Kidney (tissue), 14 donors: ENCODE measurements around the gene DISC1. TPM values are rescaled to one million over a fixed set of nuclear protein-coding genes. Genes with fewer than 3 reads are reported as not detected.

ENCODE experiments used
- DNase-seq, 5 donors: peaks; one replicate each; pipeline ENCODE4 v3.0.0-alpha.2; 2013 to 2020
- FAIRE-seq: peaks from 2 replicates; lab custom pipeline; 2012; peaks lifted over from hg19 to GRCh38; lab: Jason Lieb, UNC
- H3K27ac ChIP-seq, 2 donors: one replicate each; pipeline ENCODE4 v1.7.0; 2013; ENCODE audit warnings: low read depth in 2 of 2, low read length in 2 of 2, inconsistent platforms in 1 of 2
- H3K27me3 ChIP-seq: one replicate; pipeline ENCODE4 v1.7.1; 2013; ENCODE audit warnings: low read length, inconsistent platforms; ENCODE audit not compliant: control insufficient read depth, insufficient read depth
- H3K36me3 ChIP-seq, 3 donors: one replicate each; pipeline versions ENCODE4 v1.7.0 to v1.7.1; 2013; ENCODE audit warnings: low read length in 3 of 3, control low read depth in 1 of 3, inconsistent platforms in 1 of 3; ENCODE audit not compliant: insufficient read depth in 3 of 3, control insufficient read depth in 2 of 3
- H3K4me1 ChIP-seq, 3 donors: one replicate each; pipeline versions ENCODE4 v1.7.0 to v1.7.1; 2013; ENCODE audit warnings: low read length in 3 of 3, inconsistent platforms in 1 of 3, low read depth in 1 of 3; ENCODE audit not compliant: control insufficient read depth in 2 of 3, insufficient read depth in 2 of 3
- H3K4me3 ChIP-seq, 3 donors: one replicate each; pipeline versions ENCODE4 v1.7.0 to v1.8.1; 2013; ENCODE audit warnings: low read length in 3 of 3, control low read depth in 1 of 3, inconsistent platforms in 1 of 3
- H3K9ac ChIP-seq, 3 donors: one replicate each; pipeline versions ENCODE4 v1.7.0 to v1.7.1; 2013; ENCODE audit warnings: low read length in 3 of 3, control low read depth in 1 of 3, inconsistent platforms in 1 of 3
- H3K9me3 ChIP-seq, 3 donors: one replicate each; pipeline versions ENCODE4 v1.7.0 to v1.7.1; 2013; ENCODE audit warnings: low read length in 3 of 3, control low read depth in 1 of 3, inconsistent platforms in 1 of 3; ENCODE audit not compliant: control insufficient read depth in 2 of 3, insufficient read depth in 1 of 3
- CTCF ChIP-seq: IDR thresholded peaks from 3 replicates; pipeline ENCODE4 v1.5.1; 2012; ENCODE audit warnings: mild to moderate bottlenecking, moderate library complexity, borderline replicate concordance; ENCODE audit not compliant: insufficient read depth; ENCODE audit errors: extremely low read depth
- intact Hi-C: fragments of 100-400 bp; cut with DNase I; formaldehyde crosslinking; loops from one replicate; pipeline ENCODE4 v1.11.1; 2022
- polyA plus RNA-seq: library from polyadenylated mRNA; stranded (reverse); fragments of 350-450 nt; fragmentation: Illumina TruSeq; extraction: RNeasy Lipid Tissue Mini Kit (QIAGEN cat#74804); gene quantifications from one replicate; pipeline ENCODE4 v1.2.3, GENCODE V29; 2014; ENCODE audit warnings: low read depth, low replicate concordance; ENCODE audit not compliant: insufficient read depth
- total RNA-seq: library from RNA; stranded (reverse); fragmentation: NEBNext Ultra II Directional; extraction: Animal tissue kit (Norgen Biotek cat#: 25700); gene quantifications from one replicate; pipeline ENCODE4 v1.2.1, GENCODE V29; 2021
- donor health status: control.
- donor health status: control.
- donor health status: control.
- donor health status: control.
- donor health status: control.
- donor health status: DM: yes; HTN: yes; CAD: no.
- donor health status: Normal renal cell carcinoma (clear cell type).

The DISC1 gene
- total and polyA plus RNA-seq, 2 donors from 2014 or later = 0.80 to 15.9 TPM

- DNase-seq (no peak), FAIRE-seq (no peak)
- Histone ChIP-seq H3K36me3 (no peaks in the 10 kb centered on the region), H3K9me3 (peaks cover 0 to 3% (median 0%) of the 10 kb centered on the region in 3 donors), H3K27me3 (no peaks in the 10 kb centered on the region), H3K27ac (no peak overlapping the region), H3K4me1 (no peaks in the 10 kb centered on the region), H3K4me3 (no peak overlapping the region), H3K9ac (no peak overlapping the region)
- intact Hi-C loops = no loop called here
- no peak for TF ChIP-seq CTCF
Observed at GRCh38 chr1:231750296-231750695, 123.7 kb downstream of the DISC1 start.

GRCh38 chr1:231750818-231751362, 124.3 kb downstream of the DISC1 start:
- DNase-seq (no peak), FAIRE-seq (no peak)
- Histone ChIP-seq H3K27ac (no peak overlapping the region), H3K9ac (no peak overlapping the region), H3K9me3 (peaks cover 0 to 3% (median 0%) of the 10 kb centered on the region in 3 donors), H3K4me3 (no peak overlapping the region), H3K27me3 (no peaks in the 10 kb centered on the region), H3K36me3 (no peaks in the 10 kb centered on the region), H3K4me1 (no peaks in the 10 kb centered on the region)
- intact Hi-C loops = no loop called here
- no peak for TF ChIP-seq CTCF

- DNase-seq (no peak), FAIRE-seq (no peak)
- H3K27me3 ChIP-seq = no peaks in the 10 kb centered on the region
- no peak overlapping the region for H3K27ac ChIP-seq
- peaks cover 0 to 3% (median 0%) of the 10 kb centered on the region in 3 donors for H3K9me3 ChIP-seq
- TF ChIP-seq CTCF = no peak
- no peak overlapping the region for H3K4me3 ChIP-seq
- no peak overlapping the region for H3K9ac ChIP-seq
- intact Hi-C loops = no loop called here
- H3K4me1 ChIP-seq = no peaks in the 10 kb centered on the region
- no peaks in the 10 kb centered on the region for H3K36me3 ChIP-seq
Observed at GRCh38 chr1:231751415-231751814, 124.8 kb downstream of the DISC1 start.

- intact Hi-C loops = no loop called here
- H3K27me3 ChIP-seq = no peaks in the 10 kb centered on the region
- no peaks in the 10 kb centered on the region for H3K36me3 ChIP-seq
- no peak for DNase-seq
- peaks cover 0 to 3% (median 0%) of the 10 kb centered on the region in 3 donors for H3K9me3 ChIP-seq
- no peak overlapping the region for H3K4me3 ChIP-seq
- H3K9ac ChIP-seq = no peak overlapping the region
- no peaks in the 10 kb centered on the region for H3K4me1 ChIP-seq
- H3K27ac ChIP-seq = no peak overlapping the region
- FAIRE-seq = no peak
- TF ChIP-seq CTCF = no peak
Observed at GRCh38 chr1:231753313-231753712, 126.7 kb downstream of the DISC1 start.
